Measurements from ENCODE around the gene TXNRD2.

TXNRD2 gene

GRCh38 chr22:19905347-19906276, 36.0 kb downstream of the TXNRD2 start:
- no peak for DNase-seq (ENCODE audit: low spot score)
- Histone ChIP-seq H3K27ac (no peak overlapping the region), H3K4me3 (no peak overlapping the region)
- TF ChIP-seq CTCF (IDR thresholded peaks at IDR 0.05): no peak

DNA sequence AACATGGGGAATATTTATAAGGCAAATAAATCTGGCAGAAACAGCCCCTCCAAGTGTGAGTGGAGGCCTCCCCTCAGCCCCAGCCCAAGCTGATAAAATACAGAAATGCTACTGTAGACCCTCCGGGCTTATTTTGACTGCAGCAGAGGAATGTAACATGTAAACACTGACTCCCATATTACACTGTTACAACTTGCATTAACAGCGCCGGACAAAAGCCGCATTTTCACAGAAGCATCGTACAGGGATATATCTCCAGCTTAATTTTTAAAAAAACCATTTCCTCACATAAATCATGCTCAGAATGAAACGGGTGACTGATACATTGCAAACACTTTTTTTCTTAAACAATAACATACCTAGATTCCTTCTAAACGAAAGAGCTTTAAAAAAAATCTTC, 36.7 kb downstream of the TXNRD2 start:
- Histone ChIP-seq H3K4me3 (no peak overlapping the region), H3K27ac (no peak overlapping the region)
- no peak for TF ChIP-seq CTCF (IDR thresholded peaks at IDR 0.05)
- DNase-seq (ENCODE audit: low spot score): no peak

- H3K27ac ChIP-seq: no peak overlapping the region
- no peak overlapping the region for H3K4me3 ChIP-seq
- no peak for DNase-seq (ENCODE audit: low spot score)
- no peak for TF ChIP-seq CTCF (IDR thresholded peaks at IDR 0.05)
Observed at GRCh38 chr22:19904174-19904856, 37.3 kb downstream of the TXNRD2 start.

GRCh38 chr22:19903513-19903912, 38.1 kb downstream of the TXNRD2 start:
- no peak overlapping the region for H3K27ac ChIP-seq
- DNase-seq (ENCODE audit: low spot score): no peak
- no peak overlapping the region for H3K4me3 ChIP-seq
- TF ChIP-seq CTCF (IDR thresholded peaks at IDR 0.05): no peak

DNA sequence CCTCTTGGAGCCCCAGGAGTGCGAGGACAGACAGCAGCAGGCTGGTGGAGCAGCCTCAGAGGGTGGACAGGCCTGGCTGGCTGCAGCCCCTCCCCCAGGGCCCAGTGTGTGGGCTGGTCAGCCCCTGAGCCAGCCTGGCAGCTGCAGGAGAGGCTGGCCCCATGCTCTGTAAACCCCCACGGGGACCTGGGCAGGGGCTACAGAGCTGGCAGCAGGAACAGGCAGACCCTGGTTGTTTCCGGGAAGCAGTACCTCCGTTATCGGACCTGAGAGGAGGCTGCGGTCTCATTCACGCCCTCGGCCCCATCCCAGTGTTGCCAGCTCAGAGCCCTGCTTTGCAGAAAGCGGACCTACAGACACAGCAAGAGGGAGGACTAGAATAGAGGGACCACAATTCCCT, 38.6 kb downstream of the TXNRD2 start:
- DNase-seq (ENCODE audit: low spot score): no peak
- no peak overlapping the region for H3K4me3 ChIP-seq
- no peak overlapping the region for H3K27ac ChIP-seq
- TF ChIP-seq CTCF (IDR thresholded peaks at IDR 0.05): no peak

DNA sequence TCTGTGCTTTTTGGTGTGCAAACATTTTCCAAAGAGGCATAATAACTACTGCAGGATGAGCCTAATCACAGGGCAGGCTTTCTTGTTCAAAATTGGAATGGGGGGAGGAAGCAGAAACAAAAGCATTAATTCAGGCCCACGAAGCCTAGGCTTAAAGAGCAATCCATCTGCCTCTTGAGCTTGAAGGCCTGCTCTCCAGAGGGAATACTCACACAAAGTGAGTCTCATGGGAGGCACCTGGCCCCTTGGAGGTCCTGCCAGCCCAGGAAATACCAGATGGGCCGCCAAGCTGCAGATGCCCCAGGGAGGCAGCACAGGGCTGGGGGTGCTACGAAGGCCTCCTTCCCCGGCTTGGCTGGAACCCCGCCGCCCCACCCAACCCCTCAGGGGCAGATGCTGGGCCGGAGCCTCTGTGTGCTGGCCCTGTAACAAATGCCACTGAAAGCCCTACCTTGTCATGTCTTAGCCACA, 39.3 kb downstream of the TXNRD2 start:
- H3K27ac ChIP-seq: no peak overlapping the region
- peak; percentile 55 for DNase-seq (ENCODE audit: low spot score)
- H3K4me3 ChIP-seq: no peak overlapping the region
- TF ChIP-seq CTCF (IDR thresholded peaks at IDR 0.05): no peak

All from coronary artery (tissue), 2 donors.